ENCODE data around the gene STX11. TPM values are rescaled to one million over a fixed set of nuclear protein-coding genes. Genes with fewer than 3 reads are reported as not detected.

Gene STX11
- total RNA-seq, 1 donor from 2014 or later, result 26.4 TPM

GRCh38 chr6:144150710-144151657, 667 bp downstream of the STX11 start:
- no peaks in the 10 kb centered on the region for H3K27me3 Mint-ChIP-seq
- H3K4me3 Mint-ChIP-seq, result peak overlapping the region; percentile 92
- peak; percentile 31 for DNase-seq
- ATAC-seq (ENCODE audit: low read depth), result peak; percentile 49
- ChIA-PET CTCF (interaction anchor here (0.6 to 1.7 kb wide), 4 partner anchors 27 to 67 kb away, joined by 4 to 6 read pairs (median 6); no protein-coding TSS in a partner anchor), POLR2A (interaction anchor here (0.6 to 2.3 kb wide), 15 partner anchors 12 to 331 kb away, joined by 3 to 21 read pairs (median 5); partner anchors contain the start of gene SF3B5)
- H3K27ac Mint-ChIP-seq, result peak overlapping the region; percentile 96
- H3K9me3 Mint-ChIP-seq, result no peaks in the 10 kb centered on the region
- H3K4me1 Mint-ChIP-seq, result peaks cover 51% of the 10 kb centered on the region
- intact Hi-C loops (cut with micrococcal nuclease), result loop anchor here (1.0 to 10.0 kb wide), 12 partner anchors 12 to 1814 kb away; partner anchors contain the start of genes HIVEP2, SF3B5, SHPRH and UTRN
- H3K36me3 Mint-ChIP-seq (ENCODE audit: low read depth), result peaks cover 20% of the 10 kb centered on the region
- TF ChIP-seq CTCF (IDR thresholded peaks at IDR 0.05), result peak; percentile 51

- peaks cover 29% of the 10 kb centered on the region for H3K36me3 Mint-ChIP-seq (ENCODE audit: low read depth)
- no peak for ATAC-seq (ENCODE audit: low read depth)
- peak overlapping the region; percentile 92 for H3K4me3 Mint-ChIP-seq
- DNase-seq, result no peak
- TF ChIP-seq CTCF (IDR thresholded peaks at IDR 0.05), result no peak
- CTCF ChIA-PET, result no interaction called here
- H3K27ac Mint-ChIP-seq, result peak overlapping the region; percentile 96
- H3K9me3 Mint-ChIP-seq, result no peaks in the 10 kb centered on the region
- POLR2A ChIA-PET, result interaction anchor here (0.6 to 2.3 kb wide), 4 partner anchors 62 to 191 kb away, joined by 3 to 8 read pairs (median 3); no protein-coding TSS in a partner anchor
- H3K27me3 Mint-ChIP-seq, result no peaks in the 10 kb centered on the region
- peaks cover 61% of the 10 kb centered on the region for H3K4me1 Mint-ChIP-seq
- intact Hi-C loops (cut with micrococcal nuclease), result loop anchor here (5.0 to 10.0 kb wide), 2 partner anchors 1205 to 1812 kb away; partner anchors contain the start of genes HIVEP2 and SHPRH
These were observed 2.1 kb downstream of the STX11 start for GRCh38 chr6:144152334-144152900.

DNA sequence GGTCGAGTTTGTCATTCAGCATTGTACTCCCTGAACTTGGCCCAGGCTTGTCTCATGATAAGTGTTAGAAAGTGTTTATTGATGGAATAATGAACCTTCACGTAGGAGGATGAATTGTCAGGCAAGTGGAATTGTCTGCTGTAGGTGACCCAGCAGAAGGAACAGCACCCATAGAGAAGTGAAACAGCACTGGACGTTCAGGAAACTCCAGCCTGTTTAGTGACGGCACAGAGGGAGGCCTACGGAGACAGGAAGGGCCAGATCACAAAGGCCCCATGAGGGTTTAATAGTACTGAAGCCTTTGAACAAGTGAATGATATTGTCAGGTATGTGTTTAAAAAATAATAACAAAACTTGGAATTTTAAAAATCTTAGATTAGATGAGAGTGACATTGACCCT, 2.9 kb downstream of the STX11 start:
- H3K4me3 Mint-ChIP-seq, result peak overlapping the region; percentile 8
- no peak for TF ChIP-seq CTCF (IDR thresholded peaks at IDR 0.05)
- H3K4me1 Mint-ChIP-seq, result peaks cover 58% of the 10 kb centered on the region
- intact Hi-C loops (cut with micrococcal nuclease), result loop anchor here (5.0 to 10.0 kb wide), 2 partner anchors 1206 to 1812 kb away; partner anchors contain the start of genes HIVEP2 and SHPRH
- no peak overlapping the region for H3K27ac Mint-ChIP-seq
- ATAC-seq (ENCODE audit: low read depth), result no peak
- H3K9me3 Mint-ChIP-seq, result no peaks in the 10 kb centered on the region
- no peak for DNase-seq
- ChIA-PET CTCF (no interaction called here), POLR2A (interaction anchor here (1.2 kb wide), 1 partner anchor 61 kb away, joined by 3 read pairs; no protein-coding TSS in a partner anchor)
- no peaks in the 10 kb centered on the region for H3K27me3 Mint-ChIP-seq
- peaks cover 32% of the 10 kb centered on the region for H3K36me3 Mint-ChIP-seq (ENCODE audit: low read depth)

DNA sequence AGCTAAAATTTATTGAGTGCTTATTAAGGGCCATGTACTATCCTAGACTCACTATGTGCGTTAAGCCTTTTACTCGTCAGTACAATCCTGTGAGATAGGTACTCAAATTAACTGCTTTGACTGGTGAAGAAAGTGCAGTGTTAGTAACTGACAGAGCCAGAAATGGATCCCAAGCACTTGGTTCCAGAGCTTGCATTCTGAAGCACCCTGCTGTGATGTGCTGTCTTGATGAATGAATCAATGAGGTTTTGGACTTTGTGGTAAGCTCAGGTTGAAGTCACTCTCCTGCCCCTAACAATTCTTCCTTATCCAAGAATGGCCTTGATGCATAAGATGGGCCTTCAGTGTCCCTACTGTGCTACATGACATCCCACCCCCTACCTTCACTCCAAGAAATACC, 3.7 kb downstream of the STX11 start:
- H3K27me3 Mint-ChIP-seq, result no peaks in the 10 kb centered on the region
- peaks cover 61% of the 10 kb centered on the region for H3K4me1 Mint-ChIP-seq
- intact Hi-C loops (cut with micrococcal nuclease), result loop anchor here (2.0 to 10.0 kb wide), 3 partner anchors 15 to 1811 kb away; partner anchors contain the start of genes HIVEP2 and SHPRH
- no peak overlapping the region for H3K27ac Mint-ChIP-seq
- H3K36me3 Mint-ChIP-seq (ENCODE audit: low read depth), result peaks cover 37% of the 10 kb centered on the region
- H3K9me3 Mint-ChIP-seq, result no peaks in the 10 kb centered on the region
- ATAC-seq (ENCODE audit: low read depth) (no peak), DNase-seq (no peak)
- H3K4me3 Mint-ChIP-seq, result no peak overlapping the region
- POLR2A ChIA-PET, result interaction anchor here (0.9 kb wide), 1 partner anchor 10 kb away, joined by 3 read pairs; no protein-coding TSS in a partner anchor
- CTCF ChIA-PET, result interaction anchor here (0.6 kb wide), 1 partner anchor 190 kb away, joined by 3 read pairs; no protein-coding TSS in a partner anchor
- no peak for TF ChIP-seq CTCF (IDR thresholded peaks at IDR 0.05)

Measured in activated B cell treated with CpG ODN at 0.5 μM for 24 hours (primary cell).